Measurements from ENCODE around the gene RTL1.

The RTL1 gene

DNA sequence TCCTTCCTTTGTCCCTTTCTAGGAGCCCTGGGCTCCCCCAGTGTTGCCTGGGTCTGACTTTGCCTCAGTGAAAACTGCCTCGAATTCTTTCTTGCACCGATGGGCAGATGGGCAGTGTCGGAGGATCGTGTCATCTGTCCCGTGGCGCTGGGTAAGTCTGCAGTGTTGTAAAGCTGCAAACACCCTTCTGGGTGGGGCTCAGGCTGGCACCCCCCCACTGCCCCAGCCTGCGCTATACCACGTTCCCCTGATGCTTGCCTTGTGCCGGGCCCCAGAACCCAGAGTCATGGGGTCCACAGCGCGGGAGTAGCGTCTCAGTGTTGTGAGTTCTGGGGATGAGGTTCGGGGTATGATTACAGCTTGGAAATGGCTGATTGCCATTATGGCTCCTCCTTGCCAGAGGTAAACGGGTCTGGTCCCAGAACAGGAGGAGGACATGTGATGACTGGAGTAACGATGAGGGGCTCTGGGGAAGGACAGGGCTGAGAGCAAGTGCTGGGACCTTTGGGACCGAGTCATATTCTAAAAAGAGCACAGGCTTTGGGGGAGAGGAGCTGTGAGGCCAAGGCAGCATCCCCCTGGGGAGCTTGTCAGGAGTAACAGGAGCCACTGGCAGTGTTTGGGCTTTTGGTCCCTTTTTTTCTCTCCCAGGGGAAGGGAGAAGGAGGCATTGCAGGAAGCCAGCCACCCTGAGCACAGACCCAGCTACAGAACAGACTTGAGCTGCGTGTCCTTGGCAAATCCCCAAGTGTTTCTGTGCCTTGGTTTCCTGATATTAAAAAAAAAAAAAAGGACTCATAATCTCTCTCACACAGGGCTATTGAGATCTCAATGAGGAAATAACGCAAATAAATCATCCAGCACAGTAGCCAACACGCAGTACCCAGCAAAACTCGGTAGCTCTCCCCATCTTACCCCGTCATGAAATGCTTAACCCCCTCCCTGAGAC lies 4.3 kb downstream of the RTL1 start:
- in situ Hi-C loops (cut with MboI; ENCODE audit: low sequenced_read_pairs) = no loop called here

DNA sequence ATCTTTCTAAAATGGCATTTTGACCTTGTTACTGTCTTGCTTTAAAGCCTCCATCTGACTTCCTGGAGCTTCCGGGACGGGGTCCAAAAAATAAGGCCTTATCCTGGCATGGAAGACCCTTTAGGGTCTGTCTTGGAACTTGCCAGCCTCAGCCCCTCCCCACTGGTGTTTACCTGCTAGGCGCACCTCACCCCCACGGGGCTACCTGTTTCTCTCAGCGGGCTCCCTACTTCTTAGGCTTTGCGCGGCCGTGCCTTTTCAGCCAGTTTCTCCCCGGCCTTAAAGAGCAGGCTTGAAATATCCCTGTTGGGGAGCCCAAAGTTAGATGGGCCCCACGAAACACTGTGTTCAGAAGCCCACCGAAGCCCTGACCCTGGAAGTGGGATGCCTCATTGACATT lies 5.1 kb downstream of the RTL1 start:
- in situ Hi-C loops (cut with MboI; ENCODE audit: low sequenced_read_pairs) = no loop called here

DNA sequence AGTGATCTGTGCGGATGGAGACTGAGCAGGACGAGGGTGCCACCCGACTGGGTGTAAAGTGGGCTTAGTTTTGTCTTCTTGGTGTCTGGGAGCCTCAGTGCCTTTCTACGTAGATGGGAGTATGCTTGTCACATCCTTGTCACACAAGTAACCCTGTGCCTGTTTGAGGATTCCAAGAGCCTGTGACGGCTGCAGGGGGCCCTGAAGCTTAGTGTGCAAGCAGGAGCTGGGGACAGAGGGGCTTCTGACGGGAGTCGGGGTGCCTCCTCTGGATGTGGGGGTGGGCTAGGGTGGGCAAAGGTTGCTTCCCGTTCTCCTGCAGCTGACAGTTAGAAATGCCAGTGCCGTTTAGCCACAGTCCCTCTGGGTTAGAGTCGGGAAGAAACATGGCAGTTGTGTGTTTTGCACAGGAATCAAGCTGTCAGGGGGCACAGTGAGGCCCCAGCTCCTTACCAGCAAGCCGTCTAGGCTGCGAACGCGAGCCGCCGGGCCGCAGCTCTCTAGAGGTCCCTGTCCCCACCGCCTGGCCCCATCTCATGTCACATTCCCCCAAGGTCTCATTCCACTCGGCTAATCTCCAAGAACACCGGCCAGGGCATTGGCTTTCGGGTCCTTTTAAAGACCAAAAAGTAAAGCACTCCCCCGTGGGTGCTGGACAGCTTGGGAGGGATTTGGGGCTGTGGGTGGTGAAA lies 7.0 kb downstream of the RTL1 start:
- in situ Hi-C loops (cut with MboI; ENCODE audit: low sequenced_read_pairs) = no loop called here

DNA sequence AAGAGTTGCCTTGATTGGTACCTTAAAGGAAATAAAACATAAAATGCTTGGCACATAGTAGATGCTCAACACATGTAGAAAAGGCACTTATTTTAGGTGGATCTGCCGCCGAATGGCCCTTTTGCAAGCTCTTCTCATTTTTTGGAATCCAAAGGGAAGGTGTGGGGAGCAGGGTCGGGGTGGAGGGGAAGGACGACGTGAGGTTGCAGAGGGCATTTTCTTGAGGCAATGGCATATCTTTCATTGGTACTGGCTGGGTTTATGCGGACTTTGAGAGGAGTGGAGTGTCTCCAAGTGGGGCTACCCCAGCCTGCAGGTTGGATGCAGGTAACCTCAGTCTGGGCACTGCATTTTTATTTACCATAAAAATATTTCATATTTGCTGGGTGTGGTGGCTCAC lies 8.1 kb downstream of the RTL1 start:
- in situ Hi-C loops (cut with MboI; ENCODE audit: low sequenced_read_pairs) = no loop called here

DNA sequence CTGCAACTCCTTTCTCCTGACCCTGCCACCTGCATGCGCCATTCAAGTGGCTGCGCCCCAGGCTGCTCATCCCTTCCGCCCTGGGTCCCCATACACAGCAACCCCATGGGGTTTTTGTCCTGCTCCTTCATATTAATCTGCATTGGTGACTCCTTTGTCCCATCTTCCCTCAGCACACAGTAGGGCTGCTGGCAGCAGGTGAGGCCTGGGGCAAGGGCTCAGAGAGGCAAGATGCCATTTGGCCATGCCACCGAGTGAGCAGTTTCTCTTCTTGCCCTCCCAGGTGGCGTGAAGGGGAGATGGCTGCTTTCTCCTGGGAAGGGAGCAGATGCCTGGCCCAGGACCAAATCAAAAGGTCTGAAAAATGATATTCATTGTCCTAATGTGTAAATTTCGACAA lies 9.1 kb downstream of the RTL1 start:
- in situ Hi-C loops (cut with MboI; ENCODE audit: low sequenced_read_pairs) = no loop called here

DNA sequence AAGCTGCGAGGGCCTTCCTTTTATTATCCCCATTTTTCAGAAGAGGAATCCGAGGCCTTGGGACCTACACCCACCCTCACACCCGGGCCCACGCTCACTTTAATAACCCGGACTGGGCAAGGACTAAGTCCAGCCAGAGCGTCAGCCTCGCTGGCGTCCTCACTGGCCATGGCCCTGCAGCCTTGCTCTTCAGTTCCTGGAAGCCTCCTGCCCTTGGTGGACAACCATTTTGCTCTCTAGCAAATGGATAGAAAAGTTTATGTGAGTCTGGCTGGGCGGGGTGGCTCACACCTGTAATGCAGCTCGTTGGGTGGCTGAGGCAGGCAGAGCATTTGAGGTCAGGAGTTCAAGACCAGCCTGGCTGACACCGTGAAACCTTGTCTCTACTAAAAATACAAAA lies 9.8 kb downstream of the RTL1 start:
- in situ Hi-C loops (cut with MboI; ENCODE audit: low sequenced_read_pairs) = no loop called here

DNA sequence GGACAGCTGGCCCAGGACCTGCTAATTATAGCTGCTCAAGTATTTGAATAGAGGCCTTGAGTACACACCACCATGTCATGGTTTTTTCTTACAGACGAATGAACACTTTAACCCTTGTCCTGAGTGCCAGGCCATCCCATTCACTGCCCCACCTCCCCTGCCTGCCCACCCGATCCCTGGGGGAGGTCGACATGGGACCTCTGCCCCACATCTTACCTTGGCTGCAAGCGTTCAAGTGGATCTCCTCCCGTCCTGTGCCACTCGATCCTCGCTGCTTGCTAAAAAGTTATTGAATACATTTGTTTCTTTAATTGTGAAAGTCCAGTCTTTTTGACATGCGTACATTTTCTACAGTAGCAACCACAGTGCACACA lies 10.3 kb downstream of the RTL1 start:
- in situ Hi-C loops (cut with MboI; ENCODE audit: low sequenced_read_pairs) = no loop called here

DNA sequence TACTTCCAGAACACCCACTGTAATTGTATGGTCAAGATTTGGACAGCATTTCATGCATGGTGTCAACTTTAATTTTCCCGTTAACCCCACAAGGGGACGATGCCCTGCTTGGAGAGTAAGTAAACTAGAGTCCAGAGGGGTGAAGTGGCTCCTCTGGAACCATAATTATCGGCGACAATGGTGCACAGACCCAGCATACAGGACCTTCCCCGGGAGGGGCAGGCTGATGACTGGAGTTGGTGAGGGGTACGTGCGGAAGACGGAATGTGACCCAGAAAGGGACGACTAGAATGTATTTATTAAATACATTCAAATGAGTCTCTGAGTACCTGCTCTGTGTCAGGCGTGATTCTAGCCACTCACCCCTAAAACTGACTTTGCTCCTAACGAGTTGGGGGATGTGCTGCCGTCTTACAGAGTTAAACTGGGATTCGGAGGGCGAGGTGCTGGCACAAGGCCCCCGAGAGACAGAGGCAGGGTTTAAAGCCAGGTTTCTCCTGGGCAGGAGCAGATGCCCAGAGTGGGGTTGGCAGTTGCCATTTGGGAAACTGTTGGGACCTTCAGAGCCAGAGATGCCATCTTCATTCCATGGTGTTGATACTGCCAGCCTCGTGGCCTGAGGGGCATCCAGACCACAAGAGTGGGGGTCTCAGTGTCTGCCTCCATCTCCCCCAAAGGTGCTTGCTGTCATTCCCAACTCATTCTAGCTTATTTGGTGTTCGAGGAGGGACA lies 10.9 kb downstream of the RTL1 start:
- in situ Hi-C loops (cut with MboI; ENCODE audit: low sequenced_read_pairs) = no loop called here

DNA sequence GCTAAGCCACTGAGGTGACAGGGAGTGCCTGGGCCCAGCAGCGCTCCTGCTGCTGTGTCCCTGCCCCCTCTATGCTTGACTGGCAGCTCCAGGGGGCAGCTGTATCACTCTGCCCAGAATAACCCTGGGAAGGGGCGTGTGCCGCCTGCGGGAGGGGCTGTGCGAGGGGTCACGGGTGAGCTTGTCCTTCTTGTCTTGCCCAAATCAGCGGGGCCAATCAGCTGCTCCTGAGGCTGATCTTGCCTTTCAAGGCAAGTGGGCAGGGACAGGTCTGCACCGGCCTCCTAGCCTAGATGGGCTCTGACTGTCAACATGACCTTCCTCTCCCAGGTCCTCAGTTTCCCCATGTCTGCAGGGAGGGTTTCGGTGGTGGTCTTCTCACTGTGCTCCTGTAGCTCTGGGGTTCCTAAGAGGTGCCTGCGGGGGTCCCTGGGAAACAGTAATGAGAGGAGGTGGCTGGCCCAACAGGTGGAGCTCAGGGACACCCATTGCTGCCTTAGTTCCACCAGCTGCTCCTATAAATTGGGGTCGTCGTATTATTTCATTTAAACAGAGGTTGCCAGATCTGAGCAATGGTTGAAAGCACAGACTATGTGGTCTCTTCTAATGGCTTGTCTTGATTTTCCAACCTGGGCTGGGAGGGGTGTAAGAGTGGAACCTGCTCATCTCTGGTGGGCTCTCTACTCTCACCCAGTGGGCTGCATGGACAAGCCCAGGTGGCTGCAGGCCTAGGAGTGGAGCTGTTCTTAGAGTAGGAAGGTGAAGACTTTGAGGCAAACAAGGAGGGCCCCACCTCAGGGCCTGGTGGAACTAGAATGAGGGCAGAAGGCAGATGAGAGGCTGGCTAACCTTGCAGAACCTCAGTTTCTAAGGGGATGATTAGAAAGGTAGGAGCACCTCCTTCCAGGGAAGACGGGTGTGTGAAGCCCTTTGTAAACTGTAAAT lies 11.7 kb downstream of the RTL1 start:
- in situ Hi-C loops (cut with MboI; ENCODE audit: low sequenced_read_pairs) = no loop called here

DNA sequence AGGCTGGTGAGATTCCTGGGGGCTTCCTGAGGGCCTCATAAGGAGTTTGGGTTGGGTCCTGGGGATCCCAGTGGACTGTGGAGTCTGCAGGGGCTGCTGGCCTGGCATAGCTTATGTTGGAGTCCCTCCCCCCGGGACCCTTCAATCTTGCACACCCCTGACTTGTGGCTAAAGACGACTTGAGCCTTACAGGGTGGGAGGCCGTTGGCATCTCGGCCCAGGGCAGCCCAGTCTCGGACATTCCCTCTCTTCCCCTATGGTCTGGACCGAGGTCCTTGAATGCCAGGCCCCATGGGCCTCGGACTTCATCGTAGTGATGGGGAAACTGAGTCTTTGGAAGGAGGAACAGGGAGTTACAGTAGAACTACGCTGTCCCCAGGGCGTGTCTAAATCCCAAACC lies 12.5 kb downstream of the RTL1 start:
- in situ Hi-C loops (cut with MboI; ENCODE audit: low sequenced_read_pairs) = no loop called here

DNA sequence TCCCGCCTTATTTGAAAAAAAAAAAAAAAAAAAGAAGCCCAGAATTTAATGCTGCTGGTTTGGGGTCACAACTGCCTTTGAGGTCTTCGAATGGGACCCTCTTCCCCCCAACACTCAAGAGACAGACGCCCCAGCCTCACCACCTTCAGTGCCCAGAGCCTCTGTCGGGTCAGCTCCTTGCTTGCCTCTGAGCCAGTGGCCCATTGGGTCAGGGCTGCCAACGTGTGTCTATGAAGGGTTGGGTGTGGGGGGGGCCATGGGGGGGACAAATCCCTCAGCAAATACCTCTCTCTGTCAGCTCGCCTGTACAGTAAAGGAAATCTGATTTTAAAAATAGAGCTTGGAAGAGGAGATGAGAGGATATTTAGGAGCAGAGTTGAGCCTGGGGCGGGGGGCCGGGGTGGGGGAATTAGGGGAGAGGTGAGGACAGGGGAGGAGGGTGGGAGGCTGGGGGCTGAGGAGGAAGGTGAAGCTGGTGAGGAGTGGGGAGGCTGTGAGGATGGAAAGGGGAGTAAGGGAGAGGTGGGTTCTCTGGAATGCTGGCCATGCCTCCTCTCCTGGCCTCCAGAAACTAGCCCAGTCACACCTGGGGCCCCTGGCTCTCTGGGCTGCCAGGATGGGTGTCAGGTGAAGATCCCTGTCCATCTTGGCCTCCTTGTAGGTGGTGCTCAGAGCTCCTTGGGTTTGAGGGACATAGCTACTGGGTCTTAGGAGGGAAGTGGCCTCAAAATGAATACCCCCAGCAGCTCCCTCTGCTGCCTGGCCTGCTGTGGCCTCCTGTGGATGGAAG lies 13.3 kb downstream of the RTL1 start:
- in situ Hi-C loops (cut with MboI; ENCODE audit: low sequenced_read_pairs) = no loop called here

DNA sequence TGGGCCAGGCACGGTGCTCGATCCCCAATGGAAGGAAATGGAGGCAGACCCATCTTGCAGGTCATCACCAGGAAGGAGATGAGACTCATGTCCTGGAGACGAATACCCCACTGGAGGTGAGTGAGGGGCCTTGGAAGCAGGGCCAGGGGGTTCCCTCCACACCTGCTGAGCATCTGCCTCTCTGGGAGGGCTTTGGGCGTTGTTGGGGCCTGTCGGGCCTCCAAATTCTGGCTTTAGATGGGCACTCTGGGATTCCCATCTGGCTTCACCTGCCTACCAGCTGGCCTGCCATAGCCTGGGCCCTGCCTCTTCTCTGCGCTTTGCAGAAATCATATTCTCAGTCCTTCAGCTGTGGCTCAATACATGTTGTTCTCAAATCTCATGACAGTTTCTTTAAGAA lies 13.9 kb downstream of the RTL1 start:
- in situ Hi-C loops (cut with MboI; ENCODE audit: low sequenced_read_pairs) = no loop called here

DNA sequence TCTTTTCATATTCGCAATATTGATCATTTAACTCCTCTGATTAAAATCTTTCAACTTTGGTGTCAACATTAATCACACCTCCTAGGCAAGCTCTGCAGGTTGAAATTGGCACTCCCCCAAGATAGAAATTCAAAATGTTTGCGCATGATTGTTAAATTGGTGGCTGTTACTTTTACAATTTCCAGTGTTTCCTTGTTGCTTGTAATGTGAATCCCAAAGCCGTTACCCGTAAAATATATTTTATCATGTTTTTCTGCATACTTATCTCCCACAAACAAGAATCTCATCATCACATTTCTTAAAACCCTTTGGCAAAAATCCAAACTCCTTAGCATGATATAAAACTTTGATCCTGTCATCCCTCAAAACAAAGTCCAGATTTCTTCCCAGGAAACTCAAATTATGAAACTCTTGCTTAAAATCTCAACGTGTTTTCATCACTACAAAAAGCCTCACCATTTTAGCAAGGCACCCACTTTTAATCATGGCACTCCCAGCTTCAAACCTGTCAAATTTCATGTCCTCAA lies 14.7 kb downstream of the RTL1 start:
- in situ Hi-C loops (cut with MboI; ENCODE audit: low sequenced_read_pairs) = no loop called here

DNA sequence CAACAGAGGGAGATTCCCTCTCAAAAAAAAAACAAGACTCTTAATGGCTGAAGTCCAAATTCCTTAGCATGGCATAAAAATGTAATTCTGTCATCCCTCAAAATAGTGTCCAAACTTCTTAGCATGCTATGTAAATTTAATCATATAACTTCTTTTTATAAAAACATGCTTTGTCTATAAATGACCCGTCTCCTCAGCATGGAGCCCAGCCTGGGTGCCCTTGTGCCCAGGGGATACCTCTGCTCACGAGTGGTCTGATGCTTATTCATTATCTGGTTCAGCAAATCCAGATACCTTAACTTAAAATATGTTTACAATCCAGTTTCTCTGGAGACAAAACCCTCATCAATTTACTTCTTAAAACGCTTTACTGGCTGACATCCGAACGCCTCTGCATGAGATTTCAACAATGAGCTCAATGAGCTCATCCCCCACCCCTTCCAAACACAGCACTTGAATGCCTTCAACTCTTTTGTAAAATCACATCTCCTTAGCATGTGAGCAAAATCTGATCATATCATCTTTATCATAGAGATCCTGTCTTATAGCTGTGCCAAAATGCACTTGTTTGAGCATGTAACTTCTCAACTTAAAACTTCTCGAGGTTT lies 15.7 kb downstream of the RTL1 start:
- in situ Hi-C loops (cut with MboI; ENCODE audit: low sequenced_read_pairs) = no loop called here

DNA sequence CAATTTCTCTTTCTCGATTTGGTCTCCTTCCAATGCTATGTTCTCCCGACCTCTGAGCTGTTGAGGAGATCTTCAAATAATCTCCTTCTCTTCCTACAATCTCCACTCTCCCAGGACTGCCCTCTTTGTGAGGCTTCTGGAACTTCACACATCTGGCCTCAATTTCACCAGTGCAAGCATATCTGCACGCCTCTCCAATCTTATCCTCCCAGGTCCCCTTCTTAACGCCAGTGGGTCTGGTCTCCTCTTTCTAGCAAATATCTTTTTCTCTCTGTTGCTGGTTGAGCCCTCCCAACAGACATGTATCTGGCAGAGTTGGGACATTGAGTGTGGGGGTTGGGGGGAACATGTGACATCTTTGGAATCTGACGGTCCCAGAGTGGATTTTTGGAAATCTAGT lies 17.9 kb downstream of the RTL1 start:
- in situ Hi-C loops (cut with MboI; ENCODE audit: low sequenced_read_pairs) = no loop called here

DNA sequence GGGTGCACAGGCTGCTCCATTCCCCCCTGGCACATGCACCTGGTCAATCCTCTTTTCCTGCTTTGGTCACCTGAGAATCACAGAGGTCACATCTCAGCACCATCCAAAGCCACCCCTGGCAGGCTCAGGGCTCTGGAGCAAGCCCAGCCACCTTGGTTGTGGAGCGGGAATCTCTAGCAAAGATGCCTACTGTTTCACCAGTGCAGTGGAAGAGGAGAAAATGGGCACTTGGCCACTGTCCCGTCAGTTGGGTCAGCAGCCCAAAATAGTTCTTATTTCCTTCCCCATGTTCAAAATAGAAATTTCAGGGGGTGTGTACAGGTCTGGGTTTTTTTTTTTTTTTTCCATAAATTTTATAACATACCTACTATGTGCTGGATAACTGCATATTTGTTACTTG lies 18.3 kb downstream of the RTL1 start:
- in situ Hi-C loops (cut with MboI; ENCODE audit: low sequenced_read_pairs) = no loop called here

DNA sequence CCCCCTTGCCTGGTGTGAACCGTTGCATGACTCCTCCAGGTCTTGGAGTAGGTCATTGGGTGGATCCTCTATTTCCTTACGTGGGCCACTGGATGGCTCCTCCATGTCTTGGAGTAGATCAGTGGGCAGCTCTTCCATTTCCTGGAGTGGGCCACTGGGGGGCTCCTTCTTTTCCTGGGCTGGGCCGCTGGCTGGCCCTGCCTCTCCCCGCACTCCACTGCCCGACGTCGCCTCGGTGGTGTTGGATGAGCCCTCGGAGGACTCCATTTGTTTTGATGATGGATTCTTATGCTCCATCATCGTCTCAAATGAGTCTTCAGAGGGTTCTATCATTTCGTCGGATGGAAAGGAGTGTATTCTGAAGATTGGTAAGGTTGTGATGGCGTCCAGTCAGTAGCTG lies 19.1 kb downstream of the RTL1 start:
- in situ Hi-C loops (cut with MboI; ENCODE audit: low sequenced_read_pairs) = no loop called here

DNA sequence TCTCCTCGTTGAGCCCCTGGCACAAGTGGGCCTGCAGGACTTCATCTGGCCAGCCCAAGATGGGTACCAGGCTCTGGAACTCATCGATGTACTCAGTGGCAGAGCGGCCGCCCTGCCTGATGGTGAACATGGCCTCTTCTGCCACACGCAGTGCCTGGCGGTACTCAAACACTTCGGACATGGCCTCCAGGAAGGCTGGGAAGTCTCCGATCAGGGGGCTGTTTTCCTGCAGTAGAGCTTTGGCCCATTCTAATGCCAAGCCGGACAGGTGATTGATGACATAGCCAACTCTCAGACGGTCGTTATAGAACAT lies 19.8 kb downstream of the RTL1 start:
- in situ Hi-C loops (cut with MboI; ENCODE audit: low sequenced_read_pairs) = no loop called here

DNA sequence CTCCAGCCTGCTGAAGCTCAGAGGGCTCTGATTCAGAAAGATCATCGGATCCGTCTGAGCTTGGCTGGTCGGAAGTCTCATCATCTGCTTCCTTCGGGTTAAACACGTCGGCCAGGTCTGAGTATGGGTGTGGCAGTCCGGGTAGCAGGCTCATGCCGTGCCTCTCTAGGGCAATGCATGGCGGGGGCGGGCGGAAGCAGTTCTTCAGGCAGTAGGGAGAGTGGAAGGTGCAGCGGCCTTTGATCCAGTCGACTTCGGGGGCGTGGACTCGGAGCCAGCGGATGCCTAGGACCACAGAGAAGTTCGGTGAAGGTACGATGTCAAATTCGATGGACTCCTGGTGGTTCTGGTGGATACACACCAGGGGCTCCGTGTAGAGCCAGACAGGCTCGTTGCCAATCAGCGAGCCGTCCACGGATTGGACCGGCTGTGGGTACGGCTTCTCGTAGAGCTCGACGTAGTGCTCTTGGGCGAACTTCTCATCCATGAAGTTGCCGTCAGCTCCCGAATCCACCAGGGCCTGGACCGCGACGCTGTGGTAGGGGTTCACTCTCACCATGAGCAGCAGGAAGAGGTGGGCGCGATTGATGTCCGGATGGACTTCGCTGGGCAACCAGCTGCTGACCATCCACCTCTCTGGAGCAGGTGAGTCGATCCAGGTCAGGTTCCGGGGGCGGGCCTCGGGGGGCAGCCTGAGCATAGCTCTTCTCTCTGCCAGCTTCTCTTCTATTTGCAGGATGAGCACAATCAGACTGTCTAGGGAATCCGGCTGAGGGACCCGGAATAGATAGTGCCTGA lies 20.3 kb downstream of the RTL1 start:
- in situ Hi-C loops (cut with MboI; ENCODE audit: low sequenced_read_pairs) = no loop called here
